ENCODE data around the gene ITGB2.
"Not testable (repeated sequence)": the region's sequence is repeated elsewhere in the genome, so short reads cannot be mapped to it uniquely, and the experiment has no call there.

ITGB2 gene

DNA sequence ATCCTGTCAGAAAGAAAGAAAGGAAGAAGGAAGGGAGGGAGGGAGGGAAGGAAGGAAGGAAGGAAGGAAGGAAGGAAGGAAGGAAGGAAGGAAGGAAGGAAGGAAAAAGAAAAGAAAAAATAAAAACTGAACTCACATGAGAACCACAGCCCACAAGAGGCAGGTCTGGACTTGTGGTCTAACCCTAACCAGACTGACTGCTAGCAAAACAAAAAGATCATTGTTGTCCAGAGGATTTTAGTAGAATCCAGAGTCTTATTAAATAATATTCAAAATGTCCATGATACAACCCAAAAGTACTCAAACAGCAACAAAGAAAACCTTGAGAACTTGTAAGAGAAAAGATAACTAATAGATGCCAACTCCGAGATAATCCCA, 4.7 kb upstream of the ITGB2 start:
- no peak for DNase-seq

- DNase-seq, result no peak
Observed at GRCh38 chr21:44924606-44925377, 4.1 kb upstream of the ITGB2 start.

GRCh38 chr21:44923480-44924084, 2.9 kb upstream of the ITGB2 start:
- no peak for DNase-seq

DNA sequence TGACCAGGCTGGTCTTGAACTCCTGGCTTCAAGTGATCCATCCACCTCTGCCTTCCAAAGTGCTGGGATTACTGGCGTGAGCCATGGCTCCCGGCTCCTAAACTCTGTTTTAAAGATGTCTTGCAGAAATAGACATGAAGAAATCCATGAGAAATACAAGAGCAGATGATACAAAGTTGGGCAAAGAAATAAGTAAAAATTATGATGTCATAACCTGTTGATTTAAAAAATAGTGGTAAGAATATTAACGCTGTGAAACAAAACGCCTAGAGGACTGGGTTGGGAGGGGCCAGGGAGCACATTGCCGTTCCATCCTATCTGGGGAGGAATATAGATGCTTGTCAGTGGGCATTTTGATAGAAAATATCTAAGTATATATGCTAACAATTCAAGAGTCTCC, 1.2 kb upstream of the ITGB2 start:
- DNase-seq, result no peak

- no peak for DNase-seq
Observed at GRCh38 chr21:44919913-44920693, 596 bp downstream of the ITGB2 start.

DNA sequence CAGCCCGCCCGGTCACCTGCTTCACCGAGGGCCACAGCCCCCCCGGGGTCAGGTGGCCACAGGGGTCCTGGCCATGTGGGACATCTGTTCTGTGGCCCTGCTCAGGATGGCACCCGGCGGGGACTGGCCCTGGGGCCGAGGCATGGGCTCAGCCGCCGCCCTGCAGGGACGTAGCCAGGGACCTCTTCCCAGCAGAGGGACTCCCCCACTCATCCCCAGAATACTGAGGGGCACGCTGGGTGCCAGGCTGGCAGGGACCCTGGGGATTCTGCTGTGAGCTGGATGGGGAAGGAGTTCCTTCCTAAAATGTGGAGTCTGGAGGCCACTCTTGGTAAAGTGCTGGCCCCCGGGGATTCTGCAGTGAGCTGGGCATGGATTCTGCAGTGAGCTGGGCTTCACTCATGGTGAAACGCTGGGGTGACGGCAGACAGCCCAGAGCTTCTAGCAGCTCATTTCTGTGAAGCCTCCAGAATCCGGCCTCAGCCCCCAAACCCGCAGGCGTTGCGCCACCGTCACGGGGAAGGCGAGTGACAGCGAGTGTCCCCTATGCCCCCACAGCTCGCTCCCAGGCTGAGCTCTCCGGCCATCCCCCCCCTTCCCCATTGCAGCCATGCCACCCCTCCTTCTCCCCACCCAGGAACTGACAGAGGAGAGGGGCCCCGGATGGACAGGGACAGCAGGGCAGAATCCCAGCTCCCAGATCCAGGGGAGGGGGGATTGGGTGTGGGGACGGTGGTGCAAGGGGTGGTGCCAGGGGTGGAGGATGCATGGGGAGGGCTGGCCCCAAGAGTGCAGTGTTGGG, 1.4 kb downstream of the ITGB2 start:
- no peak for DNase-seq

DNA sequence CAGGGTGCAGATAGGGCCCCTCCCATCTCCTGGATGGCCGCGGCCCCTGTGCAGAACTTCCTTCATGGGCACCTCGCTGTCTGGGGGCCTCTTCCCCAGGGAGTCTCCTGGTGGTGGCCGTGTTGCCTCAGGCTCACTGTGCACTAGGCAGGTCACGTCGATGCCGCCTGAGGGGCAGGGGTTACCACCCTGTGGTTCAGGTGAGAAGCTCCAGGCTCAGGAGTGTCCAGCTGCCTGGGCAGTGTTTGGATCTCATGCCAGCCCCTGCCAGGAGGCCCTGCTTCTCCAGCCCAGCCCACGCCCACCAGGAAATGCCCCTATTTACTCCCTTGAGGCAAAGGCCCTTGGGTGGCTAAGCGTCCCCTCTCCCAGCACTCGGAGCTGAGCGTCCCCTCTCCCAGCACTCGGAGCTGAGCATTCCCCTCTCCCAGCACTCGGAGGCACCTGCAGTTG, 2.1 kb downstream of the ITGB2 start:
- DNase-seq, result no peak

GRCh38 chr21:44918107-44918470, 2.6 kb downstream of the ITGB2 start:
- no peak for DNase-seq

DNA sequence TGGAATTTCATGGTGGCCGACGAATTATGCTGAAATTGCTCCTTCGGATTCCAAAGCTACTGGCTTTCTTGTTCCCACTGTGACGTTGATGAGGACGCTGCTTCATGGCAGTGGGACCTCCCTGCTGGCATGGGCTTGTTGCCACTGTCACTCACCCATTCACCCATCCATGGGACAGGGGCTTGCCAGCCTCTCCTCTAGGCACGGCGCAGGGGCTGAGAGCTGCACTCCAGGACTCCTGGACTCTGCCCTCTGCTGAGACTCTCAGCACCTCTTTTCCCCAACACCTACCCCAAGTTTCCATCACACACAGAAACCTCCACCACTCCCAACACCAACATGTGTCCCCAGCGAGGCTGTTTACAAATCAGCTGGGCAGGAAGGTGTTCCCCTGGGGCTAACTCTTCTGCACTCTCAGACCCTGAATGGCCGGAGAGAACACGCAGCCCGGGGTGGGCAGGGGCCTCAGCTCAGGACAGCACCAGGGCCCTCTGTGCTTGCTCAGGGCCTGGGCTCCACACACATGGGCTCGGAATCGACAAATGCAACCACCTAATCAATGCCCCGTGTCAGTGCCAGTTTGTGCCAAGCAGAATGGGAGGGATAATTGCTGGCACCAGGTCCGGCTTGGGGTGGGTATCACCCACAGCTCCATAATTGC, 3.1 kb downstream of the ITGB2 start:
- no peak for DNase-seq

DNA sequence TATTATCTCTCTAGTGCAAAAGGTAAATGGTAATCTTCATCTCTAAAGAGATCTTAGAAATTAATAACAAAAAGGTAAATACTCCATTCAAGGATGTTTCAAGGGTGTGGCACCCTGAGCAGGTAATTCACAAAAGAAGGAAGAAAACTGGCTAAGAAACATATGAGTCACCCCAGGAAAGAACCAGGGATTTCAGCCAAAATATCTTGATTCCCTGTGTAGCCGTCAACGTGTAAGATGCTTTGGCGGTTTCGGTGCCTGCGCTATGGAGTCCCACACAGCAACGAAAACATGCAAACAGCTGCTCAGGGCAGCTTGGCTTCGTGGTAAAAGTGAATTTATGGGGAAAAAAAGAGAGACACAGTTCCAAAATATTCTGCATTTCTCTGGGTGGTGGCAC, 3.7 kb downstream of the ITGB2 start:
- no peak for DNase-seq

GRCh38 chr21:44914176-44914874, 6.4 kb downstream of the ITGB2 start:
- DNase-seq, result no peak

GRCh38 chr21:44913425-44914175, 7.1 kb downstream of the ITGB2 start:
- no peak for DNase-seq

DNA sequence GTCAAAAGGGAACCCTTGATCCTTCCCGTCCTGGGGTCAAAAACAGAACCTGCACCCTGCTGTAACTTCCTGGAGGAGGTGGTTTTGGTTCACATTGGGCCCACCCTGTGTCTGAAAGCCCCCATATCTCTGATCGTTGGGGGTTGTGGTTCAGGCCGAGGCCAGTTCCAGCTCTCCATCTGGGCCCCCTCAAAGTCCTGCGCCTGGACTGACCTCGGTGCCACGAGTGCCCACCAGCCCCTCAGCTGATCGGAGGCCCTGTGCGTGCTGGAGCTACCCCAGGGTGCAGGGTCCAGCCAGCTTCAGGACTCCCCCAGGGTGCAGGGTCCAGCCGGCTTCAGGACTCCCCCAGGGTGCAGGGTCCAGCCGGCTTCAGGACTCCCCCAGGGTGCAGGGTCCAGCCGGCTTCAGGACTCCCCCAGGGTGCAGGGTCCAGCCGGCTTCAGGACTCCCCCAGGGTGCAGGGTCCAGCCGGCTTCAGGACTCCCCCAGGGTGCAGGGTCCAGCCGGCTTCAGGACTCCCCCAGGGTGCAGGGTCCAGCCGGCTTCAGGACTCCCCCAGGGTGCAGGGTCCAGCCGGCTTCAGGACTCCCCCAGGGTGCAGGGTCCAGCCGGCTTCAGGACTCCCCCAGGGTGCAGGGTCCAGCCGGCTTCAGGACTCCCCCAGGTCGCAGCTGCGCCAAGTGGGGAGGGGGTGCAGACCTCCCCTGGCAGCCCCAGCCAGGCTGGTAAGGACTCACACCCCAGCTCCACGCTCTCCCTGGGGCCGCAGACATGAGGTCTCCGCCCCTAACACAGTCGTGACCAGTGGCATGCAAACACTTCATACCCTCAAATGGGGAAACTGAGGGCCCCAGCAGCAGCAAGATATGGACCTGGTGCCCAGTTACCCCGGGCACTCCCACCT, 7.9 kb downstream of the ITGB2 start:
- not testable (repeated sequence) for DNase-seq

DNA sequence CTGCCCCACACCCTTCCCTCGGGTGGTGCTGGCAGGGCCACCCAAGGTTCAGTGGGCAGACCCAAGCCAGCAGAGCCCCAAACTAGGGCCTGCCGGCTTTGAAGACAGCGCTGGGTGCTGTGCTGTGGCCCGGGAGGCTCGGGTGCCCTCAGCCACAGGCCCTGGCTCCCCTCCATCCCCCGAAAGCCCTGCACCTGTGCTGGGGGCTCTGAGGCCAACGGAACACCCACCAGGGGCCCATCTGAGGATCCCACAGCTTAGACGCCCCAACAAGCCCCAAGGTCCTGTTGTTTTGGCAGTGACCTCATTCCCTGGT, 8.6 kb downstream of the ITGB2 start:
- DNase-seq, result no peak

- peak; percentile 66 for DNase-seq
Observed at GRCh38 chr21:44911384-44912157, 9.1 kb downstream of the ITGB2 start.

- DNase-seq, result no peak
Observed at GRCh38 chr21:44911068-44911383, 9.7 kb downstream of the ITGB2 start.

- no peak for DNase-seq
Observed at GRCh38 chr21:44910229-44911067, 10.3 kb downstream of the ITGB2 start.

DNA sequence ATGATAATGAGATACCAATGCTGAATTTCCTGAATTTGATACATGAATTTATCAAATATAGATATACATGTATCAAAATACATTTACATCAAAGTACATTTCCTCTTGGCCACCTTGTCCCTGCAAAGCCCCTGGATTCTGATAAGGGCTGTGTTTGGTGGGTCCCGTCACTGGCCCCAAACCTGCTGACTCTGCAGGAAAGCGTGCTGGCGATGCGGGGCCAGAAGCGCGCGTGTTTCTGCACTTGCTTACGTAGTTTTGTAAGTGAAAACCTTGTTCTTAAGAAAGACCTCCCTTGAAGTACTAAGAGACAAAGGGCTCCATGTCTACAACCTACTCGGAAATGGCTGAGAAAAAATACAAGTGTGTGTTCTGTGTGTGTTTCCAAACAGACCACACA, 11.0 kb downstream of the ITGB2 start:
- no peak for DNase-seq

GRCh38 chr21:44908908-44909307, 11.8 kb downstream of the ITGB2 start:
- no peak for DNase-seq

Data from NCI-H2107 (cell line).